ENCODE data around the gene ACOT7. TPM values are rescaled to one million over a fixed set of nuclear protein-coding genes. Genes with fewer than 3 reads are reported as not detected.

The ACOT7 gene
- total RNA-seq, 2 experiments from 2014 or later: 23.4 to 53.6 TPM

- H3K4me3 ChIP-seq (ENCODE audit: low read depth, low read length, poor library complexity, severe bottlenecking): no peak overlapping the region
- no TSS peak for BruUV-seq (replicated peaks)
- no peaks in the 10 kb centered on the region for H3K4me1 ChIP-seq (ENCODE audit: insufficient read depth, low read length, poor library complexity, severe bottlenecking)
- TF ChIP-seq CTCF (conservative IDR thresholded peaks at IDR 0.05; ENCODE audit: low read length): no peak
- TF ChIP-seq EZH2phosphoT487 (IDR thresholded peaks at IDR 0.05; ENCODE audit: borderline replicate concordance, low read depth, low read length): no peak
- DNase-seq (ENCODE audit: low spot score): no peak
- H3K4me2 ChIP-seq (ENCODE audit: low read length): no peak overlapping the region
- no peaks in the 10 kb centered on the region for H3K36me3 ChIP-seq (ENCODE audit: insufficient read depth, low read length)
- H3K79me2 ChIP-seq (ENCODE audit: insufficient read depth, low read depth, low read length): no peaks in the 10 kb centered on the region
- ChIA-PET CTCF (ENCODE audit: unreplicated experiment) (no interaction called here), POLR2A (no interaction called here)
- no peaks in the 10 kb centered on the region for H4K20me1 ChIP-seq (ENCODE audit: insufficient read depth, low read length)
- H3K9me3 ChIP-seq (ENCODE audit: low read length): no peaks in the 10 kb centered on the region
- intact Hi-C loops (cut with micrococcal nuclease; ENCODE audit: unreplicated experiment): no loop called here
- H3K9me2 ChIP-seq (ENCODE audit: insufficient read depth, low read length): no peaks in the 10 kb centered on the region
- no peak overlapping the region for H2AFZ ChIP-seq (ENCODE audit: low read length)
- no peak overlapping the region for H3K27ac ChIP-seq (ENCODE audit: low read depth, low read length, poor library complexity, severe bottlenecking)
Observed at GRCh38 chr1:6252374-6252710, 141.2 kb downstream of the ACOT7 start.

DNA sequence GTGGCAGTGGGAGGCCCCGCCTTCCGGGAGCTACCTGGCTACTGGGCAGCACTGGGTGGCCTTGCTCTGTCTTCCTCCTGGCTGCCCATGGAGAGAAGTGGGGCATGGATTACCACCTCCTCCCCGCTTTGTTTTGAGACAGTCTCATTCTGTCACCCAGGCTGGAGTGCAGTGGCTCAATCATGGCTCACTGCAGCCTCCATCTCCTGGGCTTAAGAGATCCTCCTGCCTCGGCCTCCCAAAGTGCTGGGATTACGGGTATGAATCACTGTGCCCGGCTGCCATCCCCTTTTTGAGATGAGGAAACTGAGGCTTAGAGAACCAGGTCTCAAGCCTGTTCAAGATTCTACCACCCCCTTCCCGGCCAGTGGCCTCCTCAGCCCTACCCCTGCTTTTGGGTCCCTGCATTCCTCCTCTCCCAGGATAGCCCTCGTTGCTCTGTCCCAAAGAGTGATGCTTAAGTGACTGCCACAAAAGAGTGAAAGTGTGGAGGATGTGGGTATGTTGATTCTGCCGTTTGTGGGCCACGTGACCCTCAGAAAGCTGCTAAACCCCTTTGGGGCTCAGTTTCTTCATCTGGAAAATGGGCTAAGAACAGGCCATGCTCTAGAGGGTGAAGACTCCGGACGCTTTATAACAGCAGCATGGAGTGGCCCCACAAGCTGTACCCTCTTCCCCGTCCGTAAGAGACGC is 141.7 kb downstream of the ACOT7 start:
- CTCF ChIA-PET (ENCODE audit: unreplicated experiment): no interaction called here
- Histone ChIP-seq H4K20me1 (ENCODE audit: insufficient read depth, low read length) (no peaks in the 10 kb centered on the region), H3K36me3 (ENCODE audit: insufficient read depth, low read length) (no peaks in the 10 kb centered on the region), H3K9me2 (ENCODE audit: insufficient read depth, low read length) (no peaks in the 10 kb centered on the region), H2AFZ (ENCODE audit: low read length) (no peak overlapping the region), H3K4me2 (ENCODE audit: low read length) (no peak overlapping the region), H3K4me1 (ENCODE audit: insufficient read depth, low read length, poor library complexity, severe bottlenecking) (no peaks in the 10 kb centered on the region), H3K27ac (ENCODE audit: low read depth, low read length, poor library complexity, severe bottlenecking) (no peak overlapping the region), H3K4me3 (ENCODE audit: low read depth, low read length, poor library complexity, severe bottlenecking) (no peak overlapping the region), H3K79me2 (ENCODE audit: insufficient read depth, low read depth, low read length) (no peaks in the 10 kb centered on the region), H3K9me3 (ENCODE audit: low read length) (no peaks in the 10 kb centered on the region)
- DNase-seq (ENCODE audit: low spot score): no peak
- TF ChIP-seq EZH2phosphoT487 (IDR thresholded peaks at IDR 0.05; ENCODE audit: borderline replicate concordance, low read depth, low read length) (no peak), CTCF (conservative IDR thresholded peaks at IDR 0.05; ENCODE audit: low read length) (no peak)
- POLR2A ChIA-PET: no interaction called here
- no TSS peak for BruUV-seq (replicated peaks)
- intact Hi-C loops (cut with micrococcal nuclease; ENCODE audit: unreplicated experiment): no loop called here

GRCh38 chr1:6251233-6251632 is 142.3 kb downstream of the ACOT7 start:
- no TSS peak for BruUV-seq (replicated peaks)
- H3K36me3 ChIP-seq (ENCODE audit: insufficient read depth, low read length): no peaks in the 10 kb centered on the region
- H3K79me2 ChIP-seq (ENCODE audit: insufficient read depth, low read depth, low read length): no peaks in the 10 kb centered on the region
- TF ChIP-seq CTCF (conservative IDR thresholded peaks at IDR 0.05; ENCODE audit: low read length): no peak
- TF ChIP-seq EZH2phosphoT487 (IDR thresholded peaks at IDR 0.05; ENCODE audit: borderline replicate concordance, low read depth, low read length): no peak
- ChIA-PET POLR2A (no interaction called here), CTCF (ENCODE audit: unreplicated experiment) (no interaction called here)
- H2AFZ ChIP-seq (ENCODE audit: low read length): no peak overlapping the region
- DNase-seq (ENCODE audit: low spot score): no peak
- H4K20me1 ChIP-seq (ENCODE audit: insufficient read depth, low read length): no peaks in the 10 kb centered on the region
- no peak overlapping the region for H3K27ac ChIP-seq (ENCODE audit: low read depth, low read length, poor library complexity, severe bottlenecking)
- H3K9me2 ChIP-seq (ENCODE audit: insufficient read depth, low read length): no peaks in the 10 kb centered on the region
- H3K4me2 ChIP-seq (ENCODE audit: low read length): no peak overlapping the region
- H3K9me3 ChIP-seq (ENCODE audit: low read length): no peaks in the 10 kb centered on the region
- intact Hi-C loops (cut with micrococcal nuclease; ENCODE audit: unreplicated experiment): no loop called here
- H3K4me1 ChIP-seq (ENCODE audit: insufficient read depth, low read length, poor library complexity, severe bottlenecking): no peaks in the 10 kb centered on the region
- H3K4me3 ChIP-seq (ENCODE audit: low read depth, low read length, poor library complexity, severe bottlenecking): no peak overlapping the region

Measured in OCI-LY7 (cell line).